Dedifferentiated amniotic fluid mesenchymal stem cell (primary cell): ENCODE data around the gene ANKRD12.
A peak's percentile ranks its signal among the peaks of the same experiment; 100 is the strongest.

Experiments used
- DNase-seq: peaks from one replicate; pipeline ENCODE4 v3.0.0-alpha.2; 2016; ENCODE audit errors: extremely low spot score

The ANKRD12 gene

GRCh38 chr18:9106800-9107584, 29.6 kb upstream of the ANKRD12 start:
- no peak for DNase-seq

GRCh38 chr18:9108911-9109310, 27.7 kb upstream of the ANKRD12 start:
- no peak for DNase-seq

GRCh38 chr18:9109523-9109922, 27.1 kb upstream of the ANKRD12 start:
- DNase-seq: peak; percentile 81

- DNase-seq: no peak
These were observed 23.0 kb upstream of the ANKRD12 start for GRCh38 chr18:9113468-9114149.

GRCh38 chr18:9115984-9116383, 20.6 kb upstream of the ANKRD12 start:
- DNase-seq: no peak

DNA sequence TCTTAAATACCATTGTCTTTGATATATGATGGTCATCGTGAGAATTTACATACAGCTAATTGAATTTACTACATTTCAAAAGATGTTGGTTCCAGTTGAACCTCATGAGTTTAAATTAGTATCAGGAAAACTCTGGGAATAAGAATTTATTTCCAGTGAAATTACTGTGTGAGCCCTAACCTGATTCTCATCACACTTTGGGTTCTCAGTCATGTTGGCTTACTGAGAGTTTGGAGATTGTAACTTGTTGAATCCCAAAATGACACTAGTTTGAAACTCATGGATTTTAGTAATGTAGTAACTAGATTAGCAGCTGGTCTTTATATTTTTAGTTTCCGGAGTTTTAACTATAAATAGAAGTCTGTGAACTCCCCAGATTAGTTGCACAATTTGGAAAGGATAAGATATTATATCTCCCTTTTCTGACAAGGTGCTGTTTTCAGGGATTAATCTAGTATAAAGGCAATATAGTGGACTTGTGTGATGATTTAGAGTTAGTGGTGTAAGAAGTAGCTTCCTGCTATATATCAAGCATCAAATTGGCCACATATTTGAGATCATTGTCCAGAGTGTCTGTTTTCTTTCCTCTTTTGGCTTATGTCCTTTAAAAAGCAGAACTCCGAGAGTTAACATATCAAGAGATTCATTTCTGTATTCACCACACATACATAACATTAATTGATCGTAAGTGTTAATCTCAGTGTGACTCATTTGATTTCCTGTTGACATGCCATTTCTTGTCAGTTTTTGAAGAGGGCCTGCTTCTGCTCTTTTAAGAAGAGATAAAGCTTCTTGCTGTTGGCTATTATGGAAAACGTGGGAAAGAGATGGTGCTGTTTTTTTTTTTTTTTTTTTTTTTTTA, 18.4 kb upstream of the ANKRD12 start:
- DNase-seq: no peak

- DNase-seq: no peak
These were observed 15.8 kb upstream of the ANKRD12 start for GRCh38 chr18:9120796-9121195.

DNA sequence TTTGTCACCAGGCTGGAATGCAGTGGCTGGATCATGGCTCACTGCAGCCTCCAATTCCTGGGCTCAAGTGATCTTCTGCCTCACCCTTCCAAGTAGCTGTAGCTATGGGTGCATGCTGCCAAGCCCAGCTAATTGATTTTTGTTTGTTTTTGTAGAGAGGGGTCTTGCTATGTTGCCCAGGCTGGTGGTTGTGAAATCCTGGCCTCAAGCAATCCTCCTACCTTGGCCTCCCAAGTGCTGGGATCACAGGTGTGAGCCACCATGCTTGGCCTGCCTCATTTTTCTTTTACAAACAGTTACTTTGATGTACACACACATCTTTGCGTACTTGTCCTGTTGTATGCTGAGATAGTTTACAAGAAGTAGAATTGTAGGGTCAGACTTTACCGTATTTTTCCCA, 13.1 kb upstream of the ANKRD12 start:
- DNase-seq: no peak

- DNase-seq: no peak
These were observed 11.8 kb upstream of the ANKRD12 start for GRCh38 chr18:9124824-9125223.

DNA sequence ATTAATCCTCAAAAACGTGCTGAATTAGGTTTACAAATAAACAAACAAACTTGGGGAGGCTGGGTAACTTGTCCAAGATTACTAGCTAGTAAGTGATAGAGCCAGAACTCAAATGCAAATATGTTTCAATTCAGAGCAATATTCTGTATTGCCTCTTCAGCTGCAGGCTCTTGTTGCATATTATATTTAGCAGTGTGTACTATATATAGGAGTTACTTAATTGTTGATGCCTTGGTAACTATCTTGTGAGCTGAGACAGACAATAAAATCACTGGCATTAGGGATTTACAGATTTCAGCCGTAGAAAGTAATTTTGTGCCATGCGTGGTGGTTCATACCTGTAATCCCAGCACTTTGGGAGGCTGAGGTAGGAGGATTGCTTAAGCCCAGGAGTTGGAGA, 10.2 kb upstream of the ANKRD12 start:
- no peak for DNase-seq

- no peak for DNase-seq
These were observed 6.4 kb upstream of the ANKRD12 start for GRCh38 chr18:9130195-9130594.

GRCh38 chr18:9130806-9131205, 5.8 kb upstream of the ANKRD12 start:
- DNase-seq: no peak

DNA sequence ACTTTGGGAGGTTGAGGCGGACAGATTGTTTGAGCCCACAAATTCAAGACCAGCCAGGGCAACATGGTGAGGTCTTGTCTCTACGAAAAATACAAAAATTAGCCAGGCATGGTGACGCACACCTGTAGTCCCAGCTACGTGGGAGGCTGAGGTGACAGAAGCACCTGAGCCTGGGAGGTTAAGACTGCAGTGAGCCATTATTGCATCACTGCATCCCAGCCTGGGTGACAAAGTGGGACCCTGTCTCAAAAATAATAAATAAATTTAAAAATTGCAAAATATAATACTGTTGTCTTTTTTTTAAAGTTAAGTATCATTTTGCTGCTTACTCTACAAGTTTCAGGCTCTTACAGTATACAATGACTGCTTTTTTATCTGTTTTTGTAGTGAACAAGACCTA, 4.0 kb upstream of the ANKRD12 start:
- no peak for DNase-seq

GRCh38 chr18:9133225-9133624, 3.4 kb upstream of the ANKRD12 start:
- DNase-seq: no peak

DNA sequence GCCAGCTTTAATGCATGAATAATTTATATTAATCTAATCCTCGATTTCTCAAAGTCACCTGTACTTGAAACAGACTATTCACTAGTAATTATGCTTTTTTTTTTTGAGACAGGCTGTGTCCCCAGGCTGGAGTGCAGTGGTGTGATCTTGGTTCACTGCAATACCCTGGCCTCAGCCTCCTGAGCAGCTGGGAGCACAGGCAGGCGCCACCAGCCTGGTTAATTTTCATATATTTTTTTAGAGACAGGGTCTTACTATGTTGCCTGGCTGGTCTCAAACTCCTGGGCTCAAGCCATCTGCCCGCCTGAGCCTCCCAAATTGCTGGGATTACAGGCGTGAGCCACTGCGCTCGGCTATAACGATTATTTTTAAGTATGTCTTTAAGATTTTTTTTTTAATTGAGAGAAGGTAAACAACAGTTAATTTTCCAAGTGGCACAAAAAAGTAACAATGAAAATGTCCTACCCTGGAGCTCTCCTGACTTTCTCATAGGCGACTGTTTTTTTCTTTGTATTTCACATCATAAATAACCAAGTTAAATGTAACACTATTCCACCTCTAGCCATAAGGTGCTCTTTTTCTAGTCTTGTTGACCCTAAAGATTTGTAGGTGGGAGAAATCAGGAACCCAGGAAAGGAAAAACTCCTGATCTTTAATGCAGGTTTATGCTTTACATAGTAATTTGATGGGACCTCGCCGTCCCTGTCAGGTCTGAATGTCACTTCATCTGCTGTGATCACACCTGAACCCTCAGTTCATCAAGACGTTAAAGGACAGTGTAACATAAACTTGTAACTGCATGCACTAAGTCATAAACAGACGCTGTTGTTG, 1.3 kb upstream of the ANKRD12 start:
- no peak for DNase-seq

DNA sequence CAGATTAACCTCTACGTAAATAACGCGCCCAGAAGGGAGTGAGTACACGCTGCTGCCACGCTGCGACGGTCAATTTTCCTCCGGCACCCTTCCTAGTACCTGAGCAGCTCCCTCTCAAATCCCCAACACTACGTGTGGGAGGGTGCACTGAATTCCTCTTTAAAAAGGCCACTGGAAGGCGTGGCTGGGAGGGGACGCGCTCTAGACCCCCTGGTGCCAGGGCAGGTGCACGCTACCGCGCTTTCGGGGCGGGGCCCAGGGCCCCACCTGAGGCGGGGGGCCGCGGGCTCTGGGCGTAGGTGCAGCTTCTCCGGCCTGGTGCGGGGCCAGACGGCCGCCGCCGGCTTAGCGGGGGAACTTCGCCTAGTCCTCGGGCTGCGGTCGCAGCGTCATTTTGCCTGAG, 668 bp upstream of the ANKRD12 start:
- no peak for DNase-seq

DNA sequence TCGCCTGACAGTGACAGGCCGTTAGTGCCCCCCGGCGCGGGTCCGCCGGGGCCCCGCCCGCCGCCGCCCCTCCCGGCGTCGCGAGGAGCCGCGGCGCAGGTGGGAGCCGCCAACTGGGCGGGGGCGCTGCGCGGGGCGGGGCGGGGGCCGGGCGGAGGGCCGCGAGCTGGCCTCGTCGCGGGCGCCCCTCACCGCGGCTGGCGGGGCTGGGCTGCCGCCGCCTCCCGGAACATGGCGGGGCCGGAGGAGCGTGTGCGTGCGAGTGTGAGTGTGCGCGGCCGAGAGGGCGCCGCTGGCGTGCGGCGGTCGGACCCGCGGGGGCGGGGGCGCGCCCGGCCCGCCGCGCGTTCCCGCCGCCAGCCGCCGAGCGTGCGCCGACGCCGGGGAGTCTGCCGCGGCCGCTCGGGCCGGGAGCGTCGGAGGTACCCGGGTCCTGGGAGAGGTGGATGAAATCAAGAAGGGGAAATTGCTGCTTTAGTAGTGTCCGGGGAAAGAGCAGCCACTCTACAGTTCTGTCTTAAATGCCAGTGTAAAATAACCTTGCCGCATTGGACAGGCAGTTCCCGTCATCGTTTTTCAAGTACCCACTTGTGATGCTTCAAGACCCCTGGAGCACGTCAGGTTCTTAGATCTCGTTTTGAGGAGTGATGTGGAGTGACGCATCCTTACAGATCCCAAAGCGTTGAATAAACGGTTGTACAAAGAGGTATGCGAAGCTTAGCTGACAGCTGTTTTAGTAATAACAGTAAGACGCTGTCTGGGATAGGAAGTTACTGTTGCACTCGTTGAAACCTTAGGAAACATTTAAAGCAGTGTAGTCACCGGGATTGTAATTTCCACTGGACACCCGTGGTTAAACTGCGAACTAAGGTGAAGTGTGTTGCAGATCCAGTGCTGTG, 836 bp downstream of the ANKRD12 start:
- peak; percentile 72 for DNase-seq

DNA sequence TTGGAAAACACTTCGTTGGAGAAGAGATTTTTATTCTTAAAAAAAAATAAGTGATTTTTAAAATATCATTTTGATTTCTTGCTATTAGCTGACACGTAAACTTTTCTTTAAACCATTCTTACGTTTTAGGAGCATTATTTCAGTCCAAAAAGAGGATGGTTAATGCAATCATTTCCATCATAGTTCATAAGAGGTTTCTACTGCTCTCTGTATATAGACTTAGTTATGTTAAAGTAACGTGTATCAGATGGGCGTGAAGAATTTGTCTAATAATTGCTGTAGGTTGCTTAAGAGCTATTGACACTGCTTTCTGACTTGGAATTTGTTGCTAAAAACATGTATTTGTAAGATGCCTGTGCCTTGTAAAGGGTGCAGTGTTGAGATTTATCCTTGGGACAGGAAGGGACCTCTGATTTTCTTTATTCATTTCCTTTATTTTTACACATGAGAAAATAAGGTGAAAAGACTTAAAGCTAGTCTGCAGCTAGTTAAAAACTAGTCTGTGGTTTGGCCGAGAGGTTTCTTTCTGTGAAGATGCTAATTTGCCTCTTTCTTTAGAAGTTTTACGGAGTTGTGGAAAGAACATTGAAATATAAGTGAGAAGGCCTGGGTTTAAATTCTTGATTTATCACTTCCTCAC, 2.9 kb downstream of the ANKRD12 start:
- DNase-seq: no peak

DNA sequence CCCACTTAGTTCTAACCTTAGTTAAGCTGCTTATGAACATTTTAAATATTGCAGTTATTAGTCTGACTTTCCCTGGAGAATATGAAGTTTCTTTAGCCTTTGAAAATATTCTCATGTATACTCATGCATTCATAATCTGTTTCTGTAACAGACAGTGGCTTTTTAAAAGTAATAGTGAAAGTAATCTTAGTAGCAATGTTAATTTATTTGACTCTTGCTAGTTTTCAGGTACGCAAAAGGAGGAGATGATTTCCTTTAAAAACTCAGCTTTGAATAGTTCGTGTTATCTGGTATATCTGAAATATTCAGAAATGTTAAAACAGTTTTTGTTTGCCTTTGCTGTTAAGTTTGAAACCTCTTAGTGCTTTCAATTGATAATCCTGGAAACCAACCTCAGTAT, 3.8 kb downstream of the ANKRD12 start:
- no peak for DNase-seq

- DNase-seq: no peak
These were observed 4.4 kb downstream of the ANKRD12 start for GRCh38 chr18:9140984-9141383.
